Erythroblast (primary cell): ENCODE results near the gene NCBP2L.

Experiments used
- GATA1 ChIP-seq: IDR thresholded peaks from 2 replicates; pipeline ENCODE4 v1.6.1; 2011; ENCODE audit warnings: low read depth, mild to moderate bottlenecking, control low read depth, low read length, moderate library complexity
- POLR2A ChIP-seq: IDR thresholded peaks from 2 replicates; pipeline ENCODE4 v1.6.1; 2011; ENCODE audit warnings: mild to moderate bottlenecking, low read length

- TF ChIP-seq POLR2A: no peak
- no peak for TF ChIP-seq GATA1
These were observed 49.0 kb upstream of the NCBP2L start for GRCh38 chrX:107728371-107729099.
